ENCODE measurements around the gene AMPD3.

AMPD3 gene

GRCh38 chr11:10528121-10528520 lies 73.1 kb downstream of the AMPD3 start:
- TF ChIP-seq, protein P1, sequence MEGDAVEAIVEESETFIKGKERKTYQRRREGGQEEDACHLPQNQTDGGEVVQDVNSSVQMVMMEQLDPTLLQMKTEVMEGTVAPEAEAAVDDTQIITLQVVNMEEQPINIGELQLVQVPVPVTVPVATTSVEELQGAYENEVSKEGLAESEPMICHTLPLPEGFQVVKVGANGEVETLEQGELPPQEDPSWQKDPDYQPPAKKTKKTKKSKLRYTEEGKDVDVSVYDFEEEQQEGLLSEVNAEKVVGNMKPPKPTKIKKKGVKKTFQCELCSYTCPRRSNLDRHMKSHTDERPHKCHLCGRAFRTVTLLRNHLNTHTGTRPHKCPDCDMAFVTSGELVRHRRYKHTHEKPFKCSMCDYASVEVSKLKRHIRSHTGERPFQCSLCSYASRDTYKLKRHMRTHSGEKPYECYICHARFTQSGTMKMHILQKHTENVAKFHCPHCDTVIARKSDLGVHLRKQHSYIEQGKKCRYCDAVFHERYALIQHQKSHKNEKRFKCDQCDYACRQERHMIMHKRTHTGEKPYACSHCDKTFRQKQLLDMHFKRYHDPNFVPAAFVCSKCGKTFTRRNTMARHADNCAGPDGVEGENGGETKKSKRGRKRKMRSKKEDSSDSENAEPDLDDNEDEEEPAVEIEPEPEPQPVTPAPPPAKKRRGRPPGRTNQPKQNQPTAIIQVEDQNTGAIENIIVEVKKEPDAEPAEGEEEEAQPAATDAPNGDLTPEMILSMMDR (IDR thresholded peaks at IDR 0.05; ENCODE audit: extremely low read depth, missing control alignments): no peak
- no peak for DNase-seq (ENCODE audit: low spot score)

DNA sequence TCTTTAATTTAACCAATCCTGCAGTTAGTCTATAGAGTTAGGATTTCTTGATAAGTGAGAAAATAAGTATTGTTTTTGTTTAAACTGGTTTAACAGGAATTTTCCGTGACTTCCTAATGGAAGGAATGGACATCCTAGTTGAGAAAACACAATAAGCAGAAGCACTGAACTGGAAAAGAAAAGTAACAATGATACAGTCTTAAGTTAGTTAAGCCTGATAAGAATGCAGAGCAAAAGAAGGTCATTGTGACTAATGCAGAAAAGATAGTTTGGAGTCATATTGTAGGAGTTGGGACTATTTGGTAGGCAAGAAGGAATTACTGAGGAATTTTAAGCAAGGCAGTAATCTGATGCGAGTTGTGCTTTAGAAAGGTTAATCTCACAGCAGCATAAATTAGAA lies 74.2 kb downstream of the AMPD3 start:
- no peak for DNase-seq (ENCODE audit: low spot score)
- TF ChIP-seq, protein P1 (IDR thresholded peaks at IDR 0.05; ENCODE audit: extremely low read depth, missing control alignments): no peak

GRCh38 chr11:10532526-10532925 lies 77.5 kb downstream of the AMPD3 start:
- TF ChIP-seq, protein P1 (IDR thresholded peaks at IDR 0.05; ENCODE audit: extremely low read depth, missing control alignments): no peak

DNA sequence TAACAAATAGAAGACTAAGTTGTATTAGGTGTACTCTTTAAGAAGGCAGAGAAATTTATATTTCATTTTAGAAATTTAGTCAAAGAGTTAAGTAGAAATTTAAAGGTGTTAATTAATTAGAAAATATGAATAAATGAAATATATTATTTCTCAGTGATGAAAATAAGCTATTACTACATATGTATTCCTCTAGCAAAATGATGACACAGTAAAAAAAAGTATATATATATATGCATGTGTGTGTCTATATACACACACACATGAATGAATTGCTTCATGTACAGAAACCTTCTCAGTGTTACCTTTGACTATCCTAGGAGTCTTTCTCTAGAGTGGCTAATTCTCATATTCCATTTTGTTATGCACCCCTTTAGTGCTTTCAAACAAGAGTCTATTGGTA lies 78.3 kb downstream of the AMPD3 start:
- DNase-seq (ENCODE audit: low spot score): no peak
- TF ChIP-seq, protein P1 (IDR thresholded peaks at IDR 0.05; ENCODE audit: extremely low read depth, missing control alignments): no peak

More at GRCh38 chr11:10532526-10532925, 77.5 kb downstream of the AMPD3 start:
- DNase-seq (ENCODE audit: low spot score): no peak

- no peak for DNase-seq (ENCODE audit: low spot score)
- TF ChIP-seq, protein P1 (IDR thresholded peaks at IDR 0.05; ENCODE audit: extremely low read depth, missing control alignments): no peak
These were observed 79.3 kb downstream of the AMPD3 start for GRCh38 chr11:10534316-10534715.

- no peak for DNase-seq (ENCODE audit: low spot score)
- TF ChIP-seq, protein P1 (IDR thresholded peaks at IDR 0.05; ENCODE audit: extremely low read depth, missing control alignments): no peak
These were observed 82.5 kb downstream of the AMPD3 start for GRCh38 chr11:10537600-10537999.

- TF ChIP-seq, protein P1 (IDR thresholded peaks at IDR 0.05; ENCODE audit: extremely low read depth, missing control alignments): no peak
- no peak for DNase-seq (ENCODE audit: low spot score)
These were observed 83.9 kb downstream of the AMPD3 start for GRCh38 chr11:10538924-10539323.

All from GM20000 (cell line).